KOPT-K1 (cell line): Measurements from ENCODE around the gene FHOD3.

ENCODE experiments used
- H3K27ac ChIP-seq: fragments of 200-600 bp; sonication (generic); 2 replicates; pipeline ENCODE4 v1.5.1; 2016; ENCODE audit warnings: antibody characterized with exemption, mild to moderate bottlenecking, low read depth, low read length; ENCODE audit not compliant: poor library complexity, severe bottlenecking
- H3K36me3 ChIP-seq: fragments of 200-600 bp; sonication (generic); 2 replicates; pipeline ENCODE4 v1.5.1; 2017; ENCODE audit warnings: antibody characterized with exemption, mild to moderate bottlenecking, low read length, moderate library complexity; ENCODE audit not compliant: insufficient read depth
- H3K9me3 ChIP-seq: fragments of 200-600 bp; sonication (generic); 2 replicates; pipeline ENCODE4 v1.5.1; 2017; ENCODE audit warnings: antibody characterized with exemption, low read length, mild to moderate bottlenecking; ENCODE audit not compliant: insufficient read depth, poor library complexity, severe bottlenecking

FHOD3 gene

GRCh38 chr18:36530676-36531405, 233.3 kb downstream of the FHOD3 start:
- Histone ChIP-seq H3K27ac (no peak overlapping the region), H3K36me3 (no peaks in the 10 kb centered on the region), H3K9me3 (no peaks in the 10 kb centered on the region)

- Histone ChIP-seq H3K36me3 (no peaks in the 10 kb centered on the region), H3K27ac (no peak overlapping the region), H3K9me3 (no peaks in the 10 kb centered on the region)
Observed at GRCh38 chr18:36531636-36532035, 234.1 kb downstream of the FHOD3 start.

- Histone ChIP-seq H3K9me3 (no peaks in the 10 kb centered on the region), H3K36me3 (no peaks in the 10 kb centered on the region), H3K27ac (no peak overlapping the region)
Observed at GRCh38 chr18:36532394-36532793, 234.9 kb downstream of the FHOD3 start.

GRCh38 chr18:36532815-36533214, 235.3 kb downstream of the FHOD3 start:
- H3K9me3 ChIP-seq: no peaks in the 10 kb centered on the region
- no peaks in the 10 kb centered on the region for H3K36me3 ChIP-seq
- no peak overlapping the region for H3K27ac ChIP-seq

- no peak overlapping the region for H3K27ac ChIP-seq
- H3K9me3 ChIP-seq: no peaks in the 10 kb centered on the region
- no peaks in the 10 kb centered on the region for H3K36me3 ChIP-seq
Observed at GRCh38 chr18:36533446-36534153, 236.1 kb downstream of the FHOD3 start.

GRCh38 chr18:36534154-36534688, 236.7 kb downstream of the FHOD3 start:
- no peaks in the 10 kb centered on the region for H3K36me3 ChIP-seq
- H3K27ac ChIP-seq: no peak overlapping the region

GRCh38 chr18:36535202-36535935, 237.9 kb downstream of the FHOD3 start:
- Histone ChIP-seq H3K9me3 (no peaks in the 10 kb centered on the region), H3K27ac (no peak overlapping the region), H3K36me3 (no peaks in the 10 kb centered on the region)

More at GRCh38 chr18:36534154-36534688, 236.7 kb downstream of the FHOD3 start:
- H3K9me3 ChIP-seq: no peaks in the 10 kb centered on the region

GRCh38 chr18:36536426-36536825, 238.9 kb downstream of the FHOD3 start:
- Histone ChIP-seq H3K9me3 (no peaks in the 10 kb centered on the region), H3K27ac (no peak overlapping the region), H3K36me3 (no peaks in the 10 kb centered on the region)

GRCh38 chr18:36537289-36537688, 239.8 kb downstream of the FHOD3 start:
- Histone ChIP-seq H3K27ac (no peak overlapping the region), H3K36me3 (no peaks in the 10 kb centered on the region), H3K9me3 (no peaks in the 10 kb centered on the region)

GRCh38 chr18:36539674-36540231, 242.2 kb downstream of the FHOD3 start:
- H3K9me3 ChIP-seq: no peaks in the 10 kb centered on the region
- H3K27ac ChIP-seq: no peak overlapping the region

GRCh38 chr18:36543030-36543429, 245.5 kb downstream of the FHOD3 start:
- Histone ChIP-seq H3K36me3 (no peaks in the 10 kb centered on the region), H3K27ac (no peak overlapping the region), H3K9me3 (no peaks in the 10 kb centered on the region)

More at GRCh38 chr18:36539674-36540231, 242.2 kb downstream of the FHOD3 start:
- H3K36me3 ChIP-seq: no peaks in the 10 kb centered on the region

GRCh38 chr18:36543991-36544725, 246.6 kb downstream of the FHOD3 start:
- Histone ChIP-seq H3K9me3 (no peaks in the 10 kb centered on the region), H3K36me3 (no peaks in the 10 kb centered on the region), H3K27ac (no peak overlapping the region)

- Histone ChIP-seq H3K27ac (no peak overlapping the region), H3K36me3 (no peaks in the 10 kb centered on the region)
Observed at GRCh38 chr18:36545821-36546427, 248.4 kb downstream of the FHOD3 start.

GRCh38 chr18:36546876-36547275, 249.4 kb downstream of the FHOD3 start:
- Histone ChIP-seq H3K9me3 (no peaks in the 10 kb centered on the region), H3K27ac (no peak overlapping the region), H3K36me3 (no peaks in the 10 kb centered on the region)

More at GRCh38 chr18:36545821-36546427, 248.4 kb downstream of the FHOD3 start:
- H3K9me3 ChIP-seq: no peaks in the 10 kb centered on the region
